Esophagus muscularis mucosa (tissue), 3 donors: Measurements from ENCODE around the gene ROBO1.

ENCODE experiments used
- POLR2A ChIP-seq: fragments of 450-650 bp; IDR thresholded peaks from one replicate; pipeline ENCODE4 v1.6.1; 2017; ENCODE audit warnings: antibody characterized with exemption, moderate library complexity, mild to moderate bottlenecking, low read depth
- TF ChIP-seq, protein P1 (sequence below), 3 experiments: fragments of 200-600 bp in 2 of 3; fragments of 450-650 bp in 1 of 3; sonication (generic) in 2 of 3; IDR thresholded peaks; one replicate each; pipeline ENCODE4 v1.5.1; 2017 to 2019; ENCODE audit warnings: antibody characterized with exemption in 3 of 3, mild to moderate bottlenecking in 2 of 3, moderate library complexity in 1 of 3

- TF ChIP-seq, protein P1, sequence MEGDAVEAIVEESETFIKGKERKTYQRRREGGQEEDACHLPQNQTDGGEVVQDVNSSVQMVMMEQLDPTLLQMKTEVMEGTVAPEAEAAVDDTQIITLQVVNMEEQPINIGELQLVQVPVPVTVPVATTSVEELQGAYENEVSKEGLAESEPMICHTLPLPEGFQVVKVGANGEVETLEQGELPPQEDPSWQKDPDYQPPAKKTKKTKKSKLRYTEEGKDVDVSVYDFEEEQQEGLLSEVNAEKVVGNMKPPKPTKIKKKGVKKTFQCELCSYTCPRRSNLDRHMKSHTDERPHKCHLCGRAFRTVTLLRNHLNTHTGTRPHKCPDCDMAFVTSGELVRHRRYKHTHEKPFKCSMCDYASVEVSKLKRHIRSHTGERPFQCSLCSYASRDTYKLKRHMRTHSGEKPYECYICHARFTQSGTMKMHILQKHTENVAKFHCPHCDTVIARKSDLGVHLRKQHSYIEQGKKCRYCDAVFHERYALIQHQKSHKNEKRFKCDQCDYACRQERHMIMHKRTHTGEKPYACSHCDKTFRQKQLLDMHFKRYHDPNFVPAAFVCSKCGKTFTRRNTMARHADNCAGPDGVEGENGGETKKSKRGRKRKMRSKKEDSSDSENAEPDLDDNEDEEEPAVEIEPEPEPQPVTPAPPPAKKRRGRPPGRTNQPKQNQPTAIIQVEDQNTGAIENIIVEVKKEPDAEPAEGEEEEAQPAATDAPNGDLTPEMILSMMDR (IDR thresholded peaks at IDR 0.05): no peak
- no peak for TF ChIP-seq POLR2A
Observed at GRCh38 chr3:78882251-78882650, 885.5 kb downstream of the ROBO1 start.
